ENCODE data around the gene NMRAL1. TPM values are rescaled to one million over a fixed set of nuclear protein-coding genes. Genes with fewer than 3 reads are reported as not detected.

NMRAL1 gene
- total and polyA plus RNA-seq, 4 donors: 23.5 to 69.1 (median 28.6) TPM

GRCh38 chr16:4465977-4466779 is 8.2 kb downstream of the NMRAL1 start:
- Histone ChIP-seq H3K9me3 (ENCODE audit: control insufficient read depth, low read length) (no peaks in the 10 kb centered on the region), H3K4me1 (ENCODE audit: control insufficient read depth in 1 of 2, insufficient read depth in 2 of 2, low read length in 2 of 2) (no peaks in the 10 kb centered on the region), H3K4me3 (ENCODE audit: low read length in 2 of 2) (no peak overlapping the region), H3K27me3 (ENCODE audit: control insufficient read depth in 1 of 2, insufficient read depth in 2 of 2, low read length in 1 of 2) (no peaks in the 10 kb centered on the region), H3K27ac (ENCODE audit: low read depth in 1 of 2, low read length in 2 of 2) (no peak overlapping the region), H3K36me3 (ENCODE audit: control insufficient read depth in 1 of 2, insufficient read depth in 2 of 2, low read length in 1 of 2) (no peaks in the 10 kb centered on the region)
- ATAC-seq (ENCODE audit: low FRiP score) (no peak), DNase-seq (peak in 1 of 2 donors; percentile 66)
- intact Hi-C loops (cut with DNase I): no loop called here
- 81 to 87% methylated on average over 32 of the region's 32 CpGs for WGBS, 2 donors

DNA sequence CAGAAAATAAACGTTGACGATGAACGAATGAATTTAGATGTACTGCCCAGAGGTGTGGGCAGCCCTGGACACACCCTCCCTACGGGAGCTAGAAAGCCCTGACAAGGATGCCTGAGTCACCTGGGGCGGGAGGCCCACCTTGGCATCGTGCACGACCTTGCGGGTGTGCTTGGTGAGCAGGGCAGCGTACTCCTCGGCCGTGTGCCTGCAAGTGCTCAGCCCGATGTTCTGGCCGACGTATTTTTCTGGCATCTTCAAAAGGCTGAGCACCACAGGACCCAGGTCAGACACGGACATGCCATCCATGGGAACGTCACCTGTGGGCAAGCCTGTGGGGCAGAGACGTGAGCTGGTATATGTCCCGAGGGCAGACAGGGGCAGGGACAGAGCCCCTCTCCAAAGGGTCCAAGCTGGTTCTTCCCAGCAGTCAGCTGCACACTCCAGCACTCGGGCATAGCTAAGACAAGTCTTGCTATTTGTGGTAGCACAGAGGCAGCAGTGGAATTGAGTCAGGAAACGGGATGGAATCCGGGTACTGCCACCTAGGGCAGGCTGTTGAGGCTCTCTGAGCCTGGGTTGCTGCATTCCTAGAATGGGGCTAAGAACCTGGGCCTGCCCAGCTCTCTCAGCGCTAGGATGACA is 10.8 kb downstream of the NMRAL1 start:
- intact Hi-C loops (cut with DNase I): no loop called here
- WGBS, 2 donors: 83 to 85% methylated on average over 22 of the region's 22 CpGs
- no peaks in the 10 kb centered on the region for H3K27me3 ChIP-seq (ENCODE audit: control insufficient read depth in 1 of 2, insufficient read depth in 2 of 2, low read length in 1 of 2)
- no peak overlapping the region for H3K4me3 ChIP-seq (ENCODE audit: low read length in 2 of 2)
- no peak overlapping the region for H3K27ac ChIP-seq (ENCODE audit: low read depth in 1 of 2, low read length in 2 of 2)
- no peak for DNase-seq
- H3K9me3 ChIP-seq (ENCODE audit: control insufficient read depth, low read length): no peaks in the 10 kb centered on the region
- ATAC-seq (ENCODE audit: low FRiP score): no peak
- no peaks in the 10 kb centered on the region for H3K4me1 ChIP-seq (ENCODE audit: control insufficient read depth in 1 of 2, insufficient read depth in 2 of 2, low read length in 2 of 2)
- H3K36me3 ChIP-seq (ENCODE audit: control insufficient read depth in 1 of 2, insufficient read depth in 2 of 2, low read length in 1 of 2): no peaks in the 10 kb centered on the region

GRCh38 chr16:4461250-4462085 is 13.0 kb downstream of the NMRAL1 start:
- Histone ChIP-seq H3K36me3 (ENCODE audit: control insufficient read depth in 1 of 2, insufficient read depth in 2 of 2, low read length in 1 of 2) (no peaks in the 10 kb centered on the region), H3K4me3 (ENCODE audit: low read length in 2 of 2) (no peak overlapping the region), H3K27me3 (ENCODE audit: control insufficient read depth in 1 of 2, insufficient read depth in 2 of 2, low read length in 1 of 2) (no peaks in the 10 kb centered on the region), H3K27ac (ENCODE audit: low read depth in 1 of 2, low read length in 2 of 2) (no peak overlapping the region), H3K9me3 (ENCODE audit: control insufficient read depth, low read length) (no peaks in the 10 kb centered on the region), H3K4me1 (ENCODE audit: control insufficient read depth in 1 of 2, insufficient read depth in 2 of 2, low read length in 2 of 2) (no peaks in the 10 kb centered on the region)
- ATAC-seq (ENCODE audit: low FRiP score) (no peak), DNase-seq (no peak)
- intact Hi-C loops (cut with DNase I): no loop called here
- WGBS, 2 donors: 76 to 78% methylated on average over 27 of the region's 27 CpGs

DNA sequence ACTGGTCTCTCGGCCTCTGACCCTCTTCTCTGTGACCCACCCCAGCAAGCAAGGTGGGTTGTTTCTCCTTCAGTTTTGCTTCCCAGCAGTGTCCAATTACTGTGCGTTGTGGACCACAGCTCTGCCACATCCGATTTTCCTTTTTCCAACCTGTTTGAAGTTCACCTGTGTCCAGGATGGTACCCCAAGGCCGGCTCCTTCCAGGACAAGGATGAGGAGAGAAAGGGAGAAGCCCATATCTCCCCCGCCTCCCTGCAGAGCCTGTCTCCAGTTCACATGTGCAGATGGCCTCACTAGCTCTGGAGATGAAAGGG is 13.5 kb downstream of the NMRAL1 start:
- WGBS, 2 donors: 77 to 84% methylated on average over 5 of the region's 5 CpGs
- Histone ChIP-seq H3K9me3 (ENCODE audit: control insufficient read depth, low read length) (no peaks in the 10 kb centered on the region), H3K27me3 (ENCODE audit: control insufficient read depth in 1 of 2, insufficient read depth in 2 of 2, low read length in 1 of 2) (no peaks in the 10 kb centered on the region), H3K27ac (ENCODE audit: low read depth in 1 of 2, low read length in 2 of 2) (no peak overlapping the region), H3K4me3 (ENCODE audit: low read length in 2 of 2) (no peak overlapping the region), H3K36me3 (ENCODE audit: control insufficient read depth in 1 of 2, insufficient read depth in 2 of 2, low read length in 1 of 2) (peaks cover 0 to 4% of the 10 kb centered on the region in 2 donors), H3K4me1 (ENCODE audit: control insufficient read depth in 1 of 2, insufficient read depth in 2 of 2, low read length in 2 of 2) (no peaks in the 10 kb centered on the region)
- no peak for ATAC-seq (ENCODE audit: low FRiP score)
- no peak for DNase-seq
- intact Hi-C loops (cut with DNase I): no loop called here

- H3K36me3 ChIP-seq (ENCODE audit: control insufficient read depth in 1 of 2, insufficient read depth in 2 of 2, low read length in 1 of 2): peaks cover 0 to 6% of the 10 kb centered on the region in 2 donors
- ATAC-seq (ENCODE audit: low FRiP score) (peak; percentile 24), DNase-seq (no peak)
- intact Hi-C loops (cut with DNase I): no loop called here
- no peaks in the 10 kb centered on the region for H3K9me3 ChIP-seq (ENCODE audit: control insufficient read depth, low read length)
- H3K27me3 ChIP-seq (ENCODE audit: control insufficient read depth in 1 of 2, insufficient read depth in 2 of 2, low read length in 1 of 2): no peaks in the 10 kb centered on the region
- WGBS, 2 donors: 71 to 74% methylated on average over 10 of the region's 10 CpGs
- no peak overlapping the region for H3K4me3 ChIP-seq (ENCODE audit: low read length in 2 of 2)
- no peaks in the 10 kb centered on the region for H3K4me1 ChIP-seq (ENCODE audit: control insufficient read depth in 1 of 2, insufficient read depth in 2 of 2, low read length in 2 of 2)
- H3K27ac ChIP-seq (ENCODE audit: low read depth in 1 of 2, low read length in 2 of 2): no peak overlapping the region
Measured at GRCh38 chr16:4455951-4456350, 18.5 kb downstream of the NMRAL1 start.

- DNase-seq (no peak), ATAC-seq (ENCODE audit: low FRiP score) (no peak)
- 90 to 93% methylated on average over 14 of the region's 14 CpGs for WGBS, 2 donors
- intact Hi-C loops (cut with DNase I): no loop called here
- no peak overlapping the region for H3K27ac ChIP-seq (ENCODE audit: low read depth in 1 of 2, low read length in 2 of 2)
- no peaks in the 10 kb centered on the region for H3K9me3 ChIP-seq (ENCODE audit: control insufficient read depth, low read length)
- no peaks in the 10 kb centered on the region for H3K27me3 ChIP-seq (ENCODE audit: control insufficient read depth in 1 of 2, insufficient read depth in 2 of 2, low read length in 1 of 2)
- no peak overlapping the region for H3K4me3 ChIP-seq (ENCODE audit: low read length in 2 of 2)
- no peaks in the 10 kb centered on the region for H3K4me1 ChIP-seq (ENCODE audit: control insufficient read depth in 1 of 2, insufficient read depth in 2 of 2, low read length in 2 of 2)
- peaks cover 3 to 12% of the 10 kb centered on the region in 2 donors for H3K36me3 ChIP-seq (ENCODE audit: control insufficient read depth in 1 of 2, insufficient read depth in 2 of 2, low read length in 1 of 2)
Measured at GRCh38 chr16:4455081-4455480, 19.3 kb downstream of the NMRAL1 start.

DNA sequence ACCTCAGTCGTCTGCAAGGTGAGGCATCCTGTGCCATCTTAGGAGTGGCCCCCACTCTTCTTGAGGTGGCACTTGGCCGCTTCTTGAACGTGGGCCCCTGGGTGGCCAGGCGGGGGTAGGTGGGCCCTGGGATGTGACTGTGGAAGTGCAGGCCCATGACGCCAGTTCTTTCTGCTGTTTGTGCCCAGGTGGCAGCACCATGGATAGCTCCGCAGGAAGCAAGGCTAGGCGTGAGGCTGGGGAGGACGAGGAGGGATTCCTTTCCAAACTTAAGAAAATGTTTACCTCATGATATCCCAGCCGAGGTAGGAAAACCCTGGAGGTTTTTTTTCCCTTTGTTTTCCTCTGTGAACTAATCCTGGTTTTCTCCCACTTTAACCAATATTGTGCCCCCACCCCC is 19.8 kb downstream of the NMRAL1 start:
- no peak overlapping the region for H3K4me3 ChIP-seq (ENCODE audit: low read length in 2 of 2)
- ATAC-seq (ENCODE audit: low FRiP score) (no peak), DNase-seq (no peak)
- peaks cover 3 to 12% of the 10 kb centered on the region in 2 donors for H3K36me3 ChIP-seq (ENCODE audit: control insufficient read depth in 1 of 2, insufficient read depth in 2 of 2, low read length in 1 of 2)
- H3K4me1 ChIP-seq (ENCODE audit: control insufficient read depth in 1 of 2, insufficient read depth in 2 of 2, low read length in 2 of 2): no peaks in the 10 kb centered on the region
- WGBS, 2 donors: 60 to 63% methylated on average over 9 of the region's 9 CpGs
- no peaks in the 10 kb centered on the region for H3K27me3 ChIP-seq (ENCODE audit: control insufficient read depth in 1 of 2, insufficient read depth in 2 of 2, low read length in 1 of 2)
- intact Hi-C loops (cut with DNase I): no loop called here
- H3K27ac ChIP-seq (ENCODE audit: low read depth in 1 of 2, low read length in 2 of 2): no peak overlapping the region
- no peaks in the 10 kb centered on the region for H3K9me3 ChIP-seq (ENCODE audit: control insufficient read depth, low read length)

DNA sequence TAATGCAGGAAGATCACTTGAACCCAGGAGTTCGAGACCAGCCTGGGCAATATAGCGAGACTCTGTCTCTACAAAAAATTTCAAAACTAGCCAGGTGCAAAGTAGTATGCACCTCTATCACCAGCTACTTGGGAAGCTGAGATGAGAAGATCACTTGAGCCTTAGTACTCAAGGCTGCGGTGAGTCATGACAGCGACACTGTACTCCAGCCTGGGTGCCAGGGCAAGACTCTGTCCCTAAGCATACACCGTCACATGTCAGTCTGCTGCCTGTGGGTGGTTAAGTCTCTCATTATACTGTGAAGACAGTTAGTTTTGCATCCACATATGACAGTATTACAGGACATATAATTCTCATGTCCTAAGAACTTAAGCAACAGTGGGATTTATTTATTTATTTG is 21.8 kb downstream of the NMRAL1 start:
- H3K4me1 ChIP-seq (ENCODE audit: control insufficient read depth in 1 of 2, insufficient read depth in 2 of 2, low read length in 2 of 2): no peaks in the 10 kb centered on the region
- WGBS, 2 donors: 93 to 97% methylated on average over 5 of the region's 5 CpGs
- DNase-seq (no peak), ATAC-seq (ENCODE audit: low FRiP score) (no peak)
- no peak overlapping the region for H3K4me3 ChIP-seq (ENCODE audit: low read length in 2 of 2)
- intact Hi-C loops (cut with DNase I): no loop called here
- no peaks in the 10 kb centered on the region for H3K27me3 ChIP-seq (ENCODE audit: control insufficient read depth in 1 of 2, insufficient read depth in 2 of 2, low read length in 1 of 2)
- no peaks in the 10 kb centered on the region for H3K9me3 ChIP-seq (ENCODE audit: control insufficient read depth, low read length)
- H3K36me3 ChIP-seq (ENCODE audit: control insufficient read depth in 1 of 2, insufficient read depth in 2 of 2, low read length in 1 of 2): peaks cover 3 to 12% of the 10 kb centered on the region in 2 donors
- no peak overlapping the region for H3K27ac ChIP-seq (ENCODE audit: low read depth in 1 of 2, low read length in 2 of 2)
